GM13976 (cell line): ENCODE data around the gene SMIM21.

Experiments used
- DNase-seq: peaks from one replicate; pipeline ENCODE4 v3.0.0; 2012; ENCODE audit warnings: low spot score
- CTCF ChIP-seq: IDR thresholded peaks from 2 replicates; pipeline ENCODE4 v1.5.1; 2012; ENCODE audit warnings: borderline replicate concordance, mild to moderate bottlenecking; ENCODE audit not compliant: insufficient read depth; ENCODE audit errors: extremely low read depth, missing control alignments, control extremely low read depth
- in situ Hi-C: fragments of 300-500 bp; cut with MboI; formaldehyde crosslinking; loops from one replicate; pipeline ENCODE4 v1.12.0; 2022; ENCODE audit warnings: low sequenced_read_pairs, mixed read lengths, inconsistent platforms; ENCODE audit not compliant: unreplicated experiment

Gene SMIM21

GRCh38 chr18:75410611-75411010 lies 16.9 kb downstream of the SMIM21 start:
- DNase-seq: no peak
- in situ Hi-C loops: no loop called here
- TF ChIP-seq CTCF: no peak

- TF ChIP-seq CTCF: no peak
- no peak for DNase-seq
- in situ Hi-C loops: no loop called here
These were observed 17.7 kb downstream of the SMIM21 start for GRCh38 chr18:75409806-75410205.

GRCh38 chr18:75408554-75409506 lies 18.7 kb downstream of the SMIM21 start:
- DNase-seq: no peak
- in situ Hi-C loops: no loop called here
- no peak for TF ChIP-seq CTCF

- in situ Hi-C loops: no loop called here
- TF ChIP-seq CTCF: no peak
- DNase-seq: no peak
These were observed 19.8 kb downstream of the SMIM21 start for GRCh38 chr18:75407468-75408437.

- TF ChIP-seq CTCF: no peak
- in situ Hi-C loops: no loop called here
- DNase-seq: no peak
These were observed 20.7 kb downstream of the SMIM21 start for GRCh38 chr18:75406491-75407445.
